ENCODE results near the gene PWWP3B.
"Not testable (repeated sequence)": the region's sequence is repeated elsewhere in the genome, so short reads cannot be mapped to it uniquely, and the experiment has no call there.

The PWWP3B gene

DNA sequence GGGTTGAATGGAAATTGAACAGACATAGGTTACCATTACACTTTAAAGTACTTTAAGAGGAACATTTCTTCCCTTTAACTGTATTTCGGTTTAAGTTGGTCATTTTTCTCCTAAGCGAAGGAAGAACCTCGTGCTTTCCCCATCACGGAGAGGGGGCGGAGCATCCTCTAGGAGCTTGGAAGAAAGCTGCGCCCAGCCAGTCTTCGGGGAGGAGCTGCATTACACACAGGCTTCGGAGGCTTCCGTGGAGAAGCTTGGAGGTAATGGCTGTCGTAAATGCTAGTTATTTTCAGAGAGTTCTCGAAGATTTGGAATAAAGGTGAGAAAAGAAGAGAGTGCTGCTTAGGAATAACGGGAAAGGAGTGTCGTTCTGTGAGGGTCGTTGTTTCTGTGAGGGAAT, at the start of gene PWWP3B:
PWWP3B (plus strand) TSS at position 199 of the 400 bp plus-strand sequence. CDS start 37,128 bp downstream, outside the sequence.
- DNase-seq: no peak

DNA sequence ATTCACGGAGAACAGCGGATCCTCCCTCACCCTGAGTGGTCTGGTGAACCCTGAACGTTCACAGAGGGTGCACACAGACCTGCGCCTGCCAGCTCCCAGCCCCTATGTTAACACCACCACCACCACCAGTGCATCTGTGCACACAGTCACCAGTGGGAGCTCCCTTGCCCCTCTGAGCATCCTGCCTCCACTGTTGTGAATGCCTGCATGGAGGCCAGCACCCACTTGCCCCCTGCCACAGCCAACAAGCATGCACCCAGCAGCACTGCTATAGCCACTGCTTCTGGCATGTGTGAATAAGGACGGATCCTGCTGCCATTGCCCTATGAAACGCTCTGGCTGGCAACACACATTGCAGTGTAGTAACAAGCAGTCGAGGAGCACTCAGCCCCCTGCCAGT, 29.1 kb upstream of the PWWP3B start:
- DNase-seq: no peak

DNA sequence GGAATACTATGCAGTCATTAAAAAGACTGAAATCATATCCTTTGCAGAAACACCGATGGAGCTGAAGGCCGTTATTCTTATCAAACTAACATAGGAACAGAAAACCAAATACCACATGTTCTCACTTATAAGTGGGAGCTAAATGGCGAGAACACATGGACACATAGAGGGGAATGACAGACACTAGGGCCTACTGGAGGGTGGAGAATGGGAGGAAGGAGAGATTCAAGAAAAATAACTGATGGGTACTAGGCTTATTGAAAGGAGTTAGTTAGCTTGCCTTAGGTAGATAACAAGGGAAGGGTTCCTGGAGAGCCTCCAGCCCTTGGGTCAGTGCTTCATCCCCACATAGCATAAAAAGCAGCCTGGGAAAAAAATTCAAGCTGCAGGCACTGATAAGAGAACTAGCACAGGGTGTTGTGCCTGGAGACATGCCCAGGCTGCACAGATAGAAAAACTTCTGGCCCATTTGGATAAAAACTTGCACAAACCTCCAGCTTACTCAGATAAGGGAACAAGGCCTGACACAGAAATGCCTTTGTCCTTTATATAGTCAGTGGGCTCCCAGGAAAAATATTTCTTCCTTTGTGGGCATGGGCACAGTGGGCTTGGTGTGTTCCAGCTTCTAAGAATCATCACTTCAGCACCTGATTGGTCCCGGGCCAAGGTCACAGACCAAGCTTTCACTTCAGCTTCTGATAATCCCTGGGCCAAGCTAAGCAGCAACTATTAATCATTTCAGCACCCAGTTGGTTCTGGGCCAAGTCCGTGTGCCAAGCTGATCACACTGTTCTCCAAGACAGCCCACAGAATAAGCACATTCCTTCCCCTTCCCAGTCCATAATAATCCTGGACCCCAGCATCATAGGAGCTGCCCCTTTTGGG, 23.1 kb upstream of the PWWP3B start:
- DNase-seq: no peak

DNA sequence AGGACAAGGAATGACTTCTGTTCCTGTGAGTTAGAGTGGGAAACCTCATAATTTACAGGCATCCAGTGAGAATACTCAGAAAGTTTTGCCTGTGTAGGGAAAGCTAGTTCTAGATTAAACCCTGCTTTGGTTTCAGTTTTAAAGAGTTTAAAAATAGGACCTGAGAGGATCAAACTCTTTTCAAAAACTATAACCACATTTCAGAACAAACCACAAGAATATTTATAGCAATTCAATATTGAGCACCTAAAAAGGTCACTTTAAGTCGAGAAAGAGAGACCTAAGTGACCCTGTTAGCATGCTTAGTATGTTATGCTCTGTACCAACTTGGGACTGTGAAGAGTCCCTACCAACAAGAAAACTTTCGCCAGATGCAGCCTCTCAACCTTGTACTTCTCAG, 17.4 kb upstream of the PWWP3B start:
- DNase-seq: no peak

DNA sequence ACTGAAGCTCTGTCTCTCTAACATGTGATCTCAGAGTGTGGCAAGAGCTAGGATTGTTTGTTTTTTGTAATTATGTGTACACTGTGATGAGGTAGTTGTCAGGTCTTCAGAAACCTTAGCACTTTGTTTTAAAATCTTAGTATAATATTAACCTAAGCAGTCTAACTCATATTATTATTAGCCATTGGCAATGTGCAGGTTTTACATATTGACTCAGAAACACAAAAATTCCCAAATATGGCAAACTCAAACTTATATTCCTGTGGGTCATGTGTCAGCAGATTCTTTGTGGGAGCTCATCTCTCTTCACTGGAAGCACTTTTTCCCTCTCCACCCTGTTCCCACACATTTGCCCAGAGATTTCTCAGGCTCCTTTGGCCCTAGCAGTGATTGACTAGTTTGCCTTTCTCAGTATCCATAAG, 8.2 kb upstream of the PWWP3B start:
- DNase-seq: no peak

DNA sequence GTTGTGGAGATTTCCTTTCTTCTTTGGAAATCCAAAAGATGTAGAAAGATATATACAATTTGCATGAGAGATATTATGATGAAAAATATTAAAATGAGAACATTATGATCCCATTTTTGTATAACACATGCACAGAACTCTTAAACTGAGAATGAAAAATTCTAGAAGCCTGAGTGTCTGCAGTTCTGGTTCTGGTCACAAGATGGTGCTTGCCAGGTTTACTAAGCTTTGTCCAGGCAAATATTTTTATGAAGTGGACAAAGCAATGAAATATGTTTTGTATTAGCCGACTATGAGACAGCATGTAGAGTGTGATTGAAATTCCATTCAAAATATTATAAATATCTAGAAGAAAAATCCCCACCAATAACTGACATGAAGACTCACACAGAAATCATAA, 2.2 kb downstream of the PWWP3B start:
- no peak for DNase-seq

DNA sequence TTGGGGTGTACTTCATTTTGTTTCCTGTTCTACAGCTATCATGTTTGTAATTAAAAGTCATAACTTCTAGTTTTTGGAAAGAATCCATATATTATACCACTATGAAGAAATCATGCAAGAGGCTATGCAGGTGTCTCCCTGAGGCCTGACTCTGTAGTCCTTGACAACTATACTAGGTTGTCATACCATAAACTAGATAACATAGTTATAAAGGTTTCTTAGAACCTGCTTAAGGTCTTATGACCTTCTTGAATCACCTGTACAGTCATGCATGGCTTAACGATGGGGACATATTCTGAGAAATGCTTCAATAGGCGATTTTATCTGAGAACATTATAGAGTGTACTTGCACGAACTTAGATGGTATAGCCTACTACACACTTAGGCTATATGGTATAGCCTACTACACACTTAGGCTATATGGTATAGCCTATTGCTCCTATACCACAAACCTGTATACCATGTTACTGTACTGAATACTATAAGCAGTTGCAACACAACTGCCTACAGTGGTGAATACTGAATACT, 3.3 kb downstream of the PWWP3B start:
- DNase-seq: no peak

DNA sequence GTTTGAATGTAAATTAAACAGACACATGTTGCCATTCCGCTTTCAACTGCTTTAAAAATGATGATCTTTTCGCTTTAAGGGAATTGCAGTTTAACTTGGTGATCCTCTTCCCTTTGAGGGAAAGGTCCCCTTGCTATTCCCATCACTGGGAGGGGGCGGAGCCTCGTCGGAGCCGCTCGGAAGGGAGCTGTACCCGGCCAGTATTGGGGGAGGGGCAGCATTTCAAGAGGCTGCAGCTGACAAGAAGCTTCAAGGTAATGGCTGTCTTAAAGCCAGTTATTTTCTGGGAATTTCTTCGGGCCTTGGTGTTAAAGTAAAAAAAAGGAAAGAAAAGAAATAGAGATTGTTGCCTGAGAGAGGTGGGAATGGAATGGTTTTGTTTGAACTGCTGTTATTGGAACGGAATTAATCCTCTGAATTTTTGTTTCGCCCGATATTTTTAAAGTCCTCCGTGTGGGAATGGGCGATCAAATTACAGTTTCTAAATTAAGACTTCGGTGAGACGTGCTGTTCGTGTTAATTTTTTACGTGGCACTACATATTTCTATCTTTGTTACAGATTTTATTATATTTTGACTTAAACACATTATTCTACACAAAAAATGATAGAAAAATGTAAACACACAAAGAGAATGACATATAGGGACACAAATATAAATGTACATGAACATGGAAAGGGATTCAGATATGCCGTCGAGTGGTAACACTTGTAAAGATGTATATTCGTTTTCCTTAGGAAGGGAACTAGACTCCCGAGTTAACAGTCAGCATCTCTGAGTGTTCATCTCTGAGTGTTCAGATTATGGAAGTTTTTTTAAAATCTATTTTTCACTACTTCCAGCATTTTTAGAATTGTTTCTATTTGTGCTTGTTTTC, 9.2 kb downstream of the PWWP3B start:
- no peak for DNase-seq

DNA sequence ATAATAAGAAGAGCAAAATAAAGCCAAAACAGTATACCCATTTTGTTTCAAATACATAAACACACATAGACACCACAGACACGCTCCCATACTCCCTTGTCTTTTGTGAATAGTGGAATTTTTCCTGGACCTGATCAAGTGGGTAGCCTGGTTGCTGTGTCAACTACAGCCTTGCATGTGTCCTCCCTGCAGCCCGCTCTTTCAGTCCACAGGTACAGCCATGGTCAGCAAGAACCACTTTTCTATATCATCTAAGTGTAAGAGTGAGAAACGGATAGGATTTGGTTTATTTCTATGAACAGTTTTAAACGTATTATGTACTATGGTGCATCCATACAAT, 9.8 kb downstream of the PWWP3B start:
- DNase-seq: no peak

DNA sequence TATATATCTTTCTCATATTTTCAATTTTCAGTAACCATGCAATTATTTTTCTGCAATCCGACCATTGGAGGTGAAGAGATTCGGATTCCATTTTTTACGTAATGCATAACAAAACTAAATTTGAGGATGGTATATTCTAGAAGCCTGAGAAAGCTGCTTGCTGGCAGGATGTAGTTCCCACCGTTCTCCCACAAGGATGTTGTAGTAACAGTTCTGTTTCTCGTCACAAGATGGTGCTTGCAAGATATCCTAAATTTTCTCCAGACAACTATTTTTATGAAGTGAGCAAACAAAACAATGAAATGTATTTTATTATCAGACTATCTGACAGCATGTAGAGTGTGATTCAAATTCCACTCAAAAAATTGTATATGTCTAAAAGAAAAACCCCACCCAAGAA, 10.7 kb downstream of the PWWP3B start:
- no peak for DNase-seq

DNA sequence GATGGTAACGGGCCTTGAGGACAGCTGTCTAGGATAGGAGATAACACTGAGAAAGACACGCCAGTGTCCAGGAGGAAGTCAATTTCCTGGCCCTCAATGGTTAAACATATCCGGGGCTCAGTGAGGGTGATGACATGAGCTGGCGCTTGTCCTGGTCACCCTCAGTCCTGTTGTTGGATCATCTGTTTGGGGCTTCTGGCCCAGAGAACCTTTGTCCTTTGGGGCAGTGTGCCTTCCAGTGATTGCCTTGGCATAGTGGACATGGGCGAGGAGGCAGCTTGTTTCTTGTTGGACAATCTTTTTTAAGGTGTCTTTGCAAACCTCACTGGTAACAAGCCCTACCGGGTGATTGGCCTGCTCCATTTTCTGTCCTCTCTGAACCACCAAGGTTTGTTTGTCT, 15.6 kb downstream of the PWWP3B start:
- not testable (repeated sequence) for DNase-seq

DNA sequence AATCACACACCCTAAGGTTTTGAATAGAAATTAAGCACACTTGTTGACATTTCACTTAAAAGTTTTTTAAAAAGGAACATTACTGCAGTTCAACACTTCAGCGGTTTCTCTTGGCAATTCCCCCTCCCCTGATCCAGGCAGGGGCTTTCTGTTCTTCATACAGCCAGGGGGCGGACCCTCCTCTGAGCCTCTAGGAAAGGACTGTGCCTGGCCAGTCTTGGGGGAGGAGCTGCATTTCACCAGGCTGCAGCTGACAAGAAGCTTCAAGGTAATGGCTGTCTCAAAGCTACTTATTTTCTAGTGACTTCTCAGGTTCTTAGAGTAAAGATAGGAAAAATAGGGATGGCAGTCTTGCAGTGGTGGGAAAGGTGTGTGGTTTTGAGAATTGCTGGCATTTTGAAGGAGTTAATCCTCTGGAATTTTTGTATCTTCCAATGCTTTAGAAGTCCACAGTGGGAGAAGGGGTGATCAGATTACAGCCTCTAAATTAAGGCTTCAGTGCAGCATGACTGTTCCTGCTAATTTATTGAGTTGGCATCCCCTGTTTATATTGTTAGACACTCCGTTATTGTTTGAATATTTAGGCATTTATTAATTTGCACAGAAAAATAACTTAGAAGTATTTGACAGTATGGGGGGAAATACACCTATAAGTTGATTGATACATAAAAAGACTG, 33.5 kb downstream of the PWWP3B start:
- DNase-seq: no peak

DNA sequence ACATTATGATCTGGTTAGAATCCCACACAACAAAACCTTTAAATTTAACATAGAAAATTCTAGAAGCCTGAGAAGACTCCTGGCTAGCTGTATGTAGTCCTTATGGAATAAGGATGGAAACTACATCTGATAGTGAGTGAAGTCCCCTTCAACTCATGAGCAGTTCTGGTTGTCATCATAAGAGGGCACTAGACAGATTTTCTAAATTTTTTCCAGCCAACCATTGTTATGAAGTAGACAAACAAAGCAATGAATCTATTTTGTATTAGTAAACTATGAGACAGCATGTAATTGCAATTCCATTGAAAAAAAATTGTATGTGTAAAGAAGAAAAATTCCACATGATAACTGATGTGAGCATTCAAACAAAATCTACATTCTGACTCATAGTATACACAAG, 35.2 kb downstream of the PWWP3B start:
- DNase-seq: no peak

DNA sequence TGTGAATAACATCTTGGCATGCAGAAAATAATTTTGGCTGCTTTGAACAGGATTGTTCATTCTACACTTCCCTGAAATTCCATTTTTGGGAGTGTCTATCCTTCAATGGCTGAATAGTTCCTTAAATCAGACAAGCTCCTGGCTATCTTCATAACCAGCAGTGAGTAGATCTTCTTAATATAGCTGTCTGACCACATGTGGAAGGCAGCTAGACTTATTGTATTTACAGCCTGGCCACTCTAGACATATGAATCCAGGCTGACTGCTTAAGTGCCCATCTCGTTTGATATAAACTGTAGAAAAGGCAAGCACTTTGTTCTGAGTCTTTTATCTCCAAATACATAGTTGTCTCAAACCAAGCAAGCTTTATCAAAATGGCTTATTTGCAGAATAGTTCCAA, 40.0 kb downstream of the PWWP3B start:
- no peak for DNase-seq

Measured in NCI-H1092 treated with DMSO at 0.1 percent for 48 hours (cell line).